ENCODE data around the gene TMEM200A.

TMEM200A gene

DNA sequence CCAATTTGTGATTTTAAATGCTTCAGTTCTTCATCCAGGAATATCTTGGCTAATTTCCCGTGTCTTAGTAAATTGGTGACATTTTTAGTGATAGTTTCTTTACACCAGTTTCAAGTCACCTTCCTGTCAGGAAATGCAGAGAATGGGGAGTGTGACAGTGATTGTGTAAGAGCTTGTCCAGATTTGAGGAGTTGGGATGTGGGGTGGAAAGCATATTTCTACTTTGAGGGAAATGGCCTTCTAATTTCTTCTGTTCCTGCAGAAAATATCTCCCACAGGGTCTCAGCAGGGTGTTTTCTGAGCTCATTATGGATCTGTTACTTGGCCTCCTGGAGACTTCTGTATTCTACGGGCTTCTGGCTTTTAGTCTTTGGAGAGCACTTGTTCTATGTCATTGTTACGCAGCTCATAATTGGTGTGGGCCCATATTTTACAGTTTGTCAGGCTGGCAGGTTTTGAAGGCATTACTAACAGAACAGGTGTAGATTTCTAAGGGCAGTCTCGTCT, 65.6 kb downstream of the TMEM200A start:
- Histone ChIP-seq H3K27me3 (ENCODE audit: insufficient read depth, low read length, poor library complexity) (no peaks in the 10 kb centered on the region), H3K27ac (ENCODE audit: low read length) (no peak overlapping the region), H3K79me2 (ENCODE audit: insufficient read depth, low read length) (no peaks in the 10 kb centered on the region), H3K9ac (ENCODE audit: low read depth, low read length) (no peak overlapping the region), H3K36me3 (ENCODE audit: insufficient read depth, low read length) (no peaks in the 10 kb centered on the region), H4K20me1 (ENCODE audit: insufficient read depth, low read length) (no peaks in the 10 kb centered on the region), H3K4me1 (ENCODE audit: insufficient read depth, low read length) (no peaks in the 10 kb centered on the region), H2AFZ (ENCODE audit: low read depth, low read length) (no peak overlapping the region), H3K4me3 (ENCODE audit: low read depth in 1 of 2, low read length in 2 of 2) (no peak overlapping the region), H3K4me2 (ENCODE audit: insufficient read depth, low read length) (no peak overlapping the region), H3K9me3 (ENCODE audit: insufficient read depth, low read length, severe bottlenecking) (no peaks in the 10 kb centered on the region)
- ATAC-seq (ENCODE audit: insufficient read depth, low read depth) (no peak), DNase-seq (no peak)
- no peak for TF ChIP-seq EZH2 (IDR thresholded peaks at IDR 0.05; ENCODE audit: borderline replicate concordance, low read depth, low read length, severe bottlenecking)
- TF ChIP-seq, protein P1, sequence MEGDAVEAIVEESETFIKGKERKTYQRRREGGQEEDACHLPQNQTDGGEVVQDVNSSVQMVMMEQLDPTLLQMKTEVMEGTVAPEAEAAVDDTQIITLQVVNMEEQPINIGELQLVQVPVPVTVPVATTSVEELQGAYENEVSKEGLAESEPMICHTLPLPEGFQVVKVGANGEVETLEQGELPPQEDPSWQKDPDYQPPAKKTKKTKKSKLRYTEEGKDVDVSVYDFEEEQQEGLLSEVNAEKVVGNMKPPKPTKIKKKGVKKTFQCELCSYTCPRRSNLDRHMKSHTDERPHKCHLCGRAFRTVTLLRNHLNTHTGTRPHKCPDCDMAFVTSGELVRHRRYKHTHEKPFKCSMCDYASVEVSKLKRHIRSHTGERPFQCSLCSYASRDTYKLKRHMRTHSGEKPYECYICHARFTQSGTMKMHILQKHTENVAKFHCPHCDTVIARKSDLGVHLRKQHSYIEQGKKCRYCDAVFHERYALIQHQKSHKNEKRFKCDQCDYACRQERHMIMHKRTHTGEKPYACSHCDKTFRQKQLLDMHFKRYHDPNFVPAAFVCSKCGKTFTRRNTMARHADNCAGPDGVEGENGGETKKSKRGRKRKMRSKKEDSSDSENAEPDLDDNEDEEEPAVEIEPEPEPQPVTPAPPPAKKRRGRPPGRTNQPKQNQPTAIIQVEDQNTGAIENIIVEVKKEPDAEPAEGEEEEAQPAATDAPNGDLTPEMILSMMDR (IDR thresholded peaks at IDR 0.05; ENCODE audit: borderline replicate concordance, extremely low read depth, low read length, poor library complexity, severe bottlenecking) = no peak

DNA sequence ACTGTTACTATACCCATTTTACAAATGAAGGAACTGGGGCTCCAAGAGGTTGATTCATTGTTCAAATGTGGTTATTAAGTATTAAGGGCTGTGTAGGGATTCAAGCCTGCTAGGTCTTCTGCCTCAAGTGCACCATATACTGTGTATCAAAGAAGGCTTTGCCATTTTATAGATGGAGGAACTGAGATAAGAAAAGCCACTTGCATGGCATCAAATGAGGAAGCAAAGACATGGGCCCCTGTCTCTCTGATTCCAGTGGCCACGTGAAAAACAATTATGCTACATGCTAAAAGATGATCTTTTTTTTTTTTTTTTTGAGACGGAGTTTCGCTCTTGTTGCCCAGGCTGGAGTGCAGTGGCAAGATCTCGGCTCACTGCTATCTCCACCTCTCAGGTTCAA, 67.0 kb downstream of the TMEM200A start:
- Histone ChIP-seq H3K27ac (ENCODE audit: low read length) (no peak overlapping the region), H3K9ac (ENCODE audit: low read depth, low read length) (no peak overlapping the region), H2AFZ (ENCODE audit: low read depth, low read length) (no peak overlapping the region), H4K20me1 (ENCODE audit: insufficient read depth, low read length) (no peaks in the 10 kb centered on the region), H3K4me1 (ENCODE audit: insufficient read depth, low read length) (no peaks in the 10 kb centered on the region), H3K27me3 (ENCODE audit: insufficient read depth, low read length, poor library complexity) (no peaks in the 10 kb centered on the region), H3K4me3 (ENCODE audit: low read depth in 1 of 2, low read length in 2 of 2) (no peak overlapping the region), H3K4me2 (ENCODE audit: insufficient read depth, low read length) (no peak overlapping the region), H3K9me3 (ENCODE audit: insufficient read depth, low read length, severe bottlenecking) (no peaks in the 10 kb centered on the region), H3K79me2 (ENCODE audit: insufficient read depth, low read length) (no peaks in the 10 kb centered on the region), H3K36me3 (ENCODE audit: insufficient read depth, low read length) (no peaks in the 10 kb centered on the region)
- TF ChIP-seq, protein P1 (IDR thresholded peaks at IDR 0.05; ENCODE audit: borderline replicate concordance, extremely low read depth, low read length, poor library complexity, severe bottlenecking) = no peak
- TF ChIP-seq EZH2 (IDR thresholded peaks at IDR 0.05; ENCODE audit: borderline replicate concordance, low read depth, low read length, severe bottlenecking) = no peak
- no peak for ATAC-seq (ENCODE audit: insufficient read depth, low read depth)
- DNase-seq = no peak

DNA sequence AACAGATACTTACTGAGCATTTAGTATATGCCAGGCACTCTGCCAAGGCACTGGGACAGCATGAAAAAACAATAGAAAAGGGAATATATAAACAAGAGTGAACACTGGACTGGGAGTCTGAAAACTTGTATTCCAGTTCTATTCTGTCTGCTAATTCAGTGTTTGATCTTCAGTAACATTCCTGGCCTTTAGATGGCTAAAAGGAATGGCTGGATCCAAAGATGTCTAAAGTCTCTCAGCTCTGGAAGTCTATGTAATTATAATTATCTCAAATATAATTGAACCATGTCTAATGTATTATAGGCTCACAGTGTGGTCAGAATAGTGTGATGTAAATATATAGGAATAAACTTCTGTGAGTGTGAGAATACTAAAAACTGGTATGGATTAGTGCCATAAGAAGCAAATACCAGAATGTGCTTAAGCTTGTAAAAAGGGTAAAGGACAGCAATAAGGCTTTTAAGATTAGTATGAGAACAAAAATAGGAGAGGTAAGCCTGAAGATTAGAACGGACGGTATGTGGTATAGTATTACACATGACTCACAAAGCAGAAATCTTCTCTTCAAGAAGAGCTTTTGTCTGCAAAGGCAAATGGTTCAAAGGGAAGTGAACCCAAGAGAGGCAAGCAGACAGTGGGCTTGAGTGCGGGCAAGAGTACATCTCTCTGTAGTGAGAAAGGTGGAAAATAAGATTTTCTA, 68.5 kb downstream of the TMEM200A start:
- Histone ChIP-seq H3K9me3 (ENCODE audit: insufficient read depth, low read length, severe bottlenecking) (no peaks in the 10 kb centered on the region), H3K36me3 (ENCODE audit: insufficient read depth, low read length) (no peaks in the 10 kb centered on the region), H3K4me2 (ENCODE audit: insufficient read depth, low read length) (no peak overlapping the region), H3K79me2 (ENCODE audit: insufficient read depth, low read length) (no peaks in the 10 kb centered on the region), H3K27me3 (ENCODE audit: insufficient read depth, low read length, poor library complexity) (no peaks in the 10 kb centered on the region), H3K4me1 (ENCODE audit: insufficient read depth, low read length) (no peaks in the 10 kb centered on the region), H2AFZ (ENCODE audit: low read depth, low read length) (no peak overlapping the region), H3K4me3 (ENCODE audit: low read depth in 1 of 2, low read length in 2 of 2) (no peak overlapping the region), H4K20me1 (ENCODE audit: insufficient read depth, low read length) (no peaks in the 10 kb centered on the region), H3K27ac (ENCODE audit: low read length) (no peak overlapping the region), H3K9ac (ENCODE audit: low read depth, low read length) (no peak overlapping the region)
- ATAC-seq (ENCODE audit: insufficient read depth, low read depth) = no peak
- no peak for DNase-seq
- TF ChIP-seq EZH2 (IDR thresholded peaks at IDR 0.05; ENCODE audit: borderline replicate concordance, low read depth, low read length, severe bottlenecking) = no peak

DNA sequence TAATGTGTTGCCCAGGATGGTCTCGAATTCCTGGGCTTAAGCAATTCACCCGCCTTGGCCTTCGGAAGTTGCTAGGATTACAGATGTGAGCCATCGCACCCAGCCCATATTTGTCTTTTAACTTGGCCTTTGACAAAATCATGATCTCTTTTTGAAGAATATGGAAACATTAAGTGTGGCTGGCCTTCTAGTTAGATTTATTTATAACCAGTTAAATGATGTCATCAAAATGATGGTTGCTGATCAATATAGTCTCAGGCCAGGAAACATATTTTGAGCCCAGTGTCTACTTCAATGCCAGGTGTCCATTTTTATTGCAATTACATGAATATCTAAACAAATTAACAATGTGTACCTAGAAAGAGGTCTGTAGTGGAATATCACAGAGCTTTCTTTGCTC, 69.4 kb downstream of the TMEM200A start:
- TF ChIP-seq, protein P1 (IDR thresholded peaks at IDR 0.05; ENCODE audit: borderline replicate concordance, extremely low read depth, low read length, poor library complexity, severe bottlenecking) = no peak
- no peak for TF ChIP-seq EZH2 (IDR thresholded peaks at IDR 0.05; ENCODE audit: borderline replicate concordance, low read depth, low read length, severe bottlenecking)
- Histone ChIP-seq H4K20me1 (ENCODE audit: insufficient read depth, low read length) (no peaks in the 10 kb centered on the region), H3K4me2 (ENCODE audit: insufficient read depth, low read length) (no peak overlapping the region), H3K79me2 (ENCODE audit: insufficient read depth, low read length) (no peaks in the 10 kb centered on the region), H3K4me1 (ENCODE audit: insufficient read depth, low read length) (no peaks in the 10 kb centered on the region), H3K36me3 (ENCODE audit: insufficient read depth, low read length) (no peaks in the 10 kb centered on the region), H3K27ac (ENCODE audit: low read length) (no peak overlapping the region), H3K9me3 (ENCODE audit: insufficient read depth, low read length, severe bottlenecking) (no peaks in the 10 kb centered on the region), H3K4me3 (ENCODE audit: low read depth in 1 of 2, low read length in 2 of 2) (no peak overlapping the region), H3K27me3 (ENCODE audit: insufficient read depth, low read length, poor library complexity) (no peaks in the 10 kb centered on the region), H2AFZ (ENCODE audit: low read depth, low read length) (no peak overlapping the region), H3K9ac (ENCODE audit: low read depth, low read length) (no peak overlapping the region)
- DNase-seq (no peak), ATAC-seq (ENCODE audit: insufficient read depth, low read depth) (no peak)

All from DND-41 (cell line).